Hepatocyte (in vitro differentiated cells): Measurements from ENCODE around the gene CNOT11.

Source experiments
- CTCF ChIP-seq: fragments of 200-600 bp; sonication (generic); IDR thresholded peaks from 2 replicates; pipeline ENCODE4 v1.5.1; 2016; ENCODE audit warnings: antibody characterized with exemption, mild to moderate bottlenecking; ENCODE audit not compliant: poor library complexity
- EZH2 ChIP-seq: fragments of 200-600 bp; sonication (generic); IDR thresholded peaks from 2 replicates; pipeline ENCODE4 v1.6.1; 2016; ENCODE audit warnings: antibody characterized with exemption, mild to moderate bottlenecking, borderline replicate concordance

- TF ChIP-seq CTCF (no peak), EZH2 (no peak)
Measured at GRCh38 chr2:101272045-101272784, 19.5 kb downstream of the CNOT11 start.
